ENCODE measurements around the gene BCL6B.

The BCL6B gene

DNA sequence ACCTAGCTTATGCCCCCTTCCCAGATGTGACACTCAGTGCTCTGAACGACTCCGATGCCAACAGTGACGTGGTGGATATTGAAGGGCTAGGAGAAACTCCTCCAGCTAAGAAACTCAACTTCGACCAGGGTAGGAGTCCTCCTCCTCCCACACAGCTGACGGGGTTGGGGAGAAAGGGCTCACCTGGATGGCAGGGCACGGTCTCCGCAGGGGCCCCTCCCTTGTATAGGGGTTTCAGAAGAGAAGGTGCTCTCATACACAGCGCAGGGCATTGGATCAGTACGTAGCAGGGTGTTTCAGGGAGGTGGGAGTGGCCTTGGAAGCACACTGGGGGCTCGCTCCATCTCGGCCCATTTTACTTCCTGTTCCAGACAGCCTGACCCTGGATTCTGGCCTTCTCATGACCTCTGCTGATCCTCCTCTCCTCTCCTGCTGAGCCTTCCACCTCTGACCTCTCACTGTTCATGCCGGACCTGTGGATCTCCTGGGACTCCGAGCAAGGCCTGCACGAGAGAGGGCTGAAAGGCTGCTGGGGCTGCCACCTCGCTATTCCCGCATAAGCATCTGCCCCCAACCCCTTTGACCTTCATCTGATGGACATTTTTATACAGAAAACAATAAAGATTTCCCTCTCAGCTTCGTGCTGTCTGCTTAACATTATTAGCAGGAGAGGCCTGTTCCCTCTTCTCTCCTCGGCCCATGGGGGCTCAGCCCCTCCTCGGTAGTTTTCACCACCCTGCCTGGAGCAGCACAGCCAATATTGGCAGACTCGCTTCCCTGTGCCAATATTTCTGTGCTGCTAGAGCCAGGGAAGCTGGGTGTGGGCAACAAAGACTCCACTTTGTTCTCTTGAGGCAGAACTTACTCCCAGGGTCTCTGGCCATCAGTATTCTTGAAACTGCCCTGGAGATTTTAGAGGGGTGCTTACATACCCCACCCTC lies 5.7 kb upstream of the BCL6B start:
- H2AFZ ChIP-seq (ENCODE audit: low read length): no peak overlapping the region
- H4K20me1 ChIP-seq (ENCODE audit: insufficient read depth, low read length, poor library complexity, severe bottlenecking): peaks cover 11% of the 10 kb centered on the region
- peak overlapping the region; percentile 95 for H3K4me2 ChIP-seq (ENCODE audit: low read depth, low read length, poor library complexity, severe bottlenecking)
- H3K4me3 ChIP-seq (ENCODE audit: low read length, poor library complexity, severe bottlenecking): peak overlapping the region; percentile 31
- H3K9me2 ChIP-seq (replicated peaks; ENCODE audit: low read depth, low read length): no peaks in the 10 kb centered on the region
- no peaks in the 10 kb centered on the region for H3K9me3 ChIP-seq (ENCODE audit: insufficient read depth, low read depth, low read length)
- no peaks in the 10 kb centered on the region for H3K36me3 ChIP-seq (ENCODE audit: insufficient read depth, low read length)
- H3K79me2 ChIP-seq (ENCODE audit: insufficient read depth, low read length): peaks cover 32% of the 10 kb centered on the region
- peaks cover 9% of the 10 kb centered on the region for H3F3A ChIP-seq (ENCODE audit: low read depth)
- H3K27me3 ChIP-seq (ENCODE audit: insufficient read depth, low read length, poor library complexity, severe bottlenecking): no peaks in the 10 kb centered on the region
- peak overlapping the region; percentile 96 for H3K9ac ChIP-seq (ENCODE audit: low read depth, low read length, poor library complexity, severe bottlenecking)
- TF ChIP-seq EZH2phosphoT487 (IDR thresholded peaks at IDR 0.05; ENCODE audit: borderline replicate concordance): no peak
- TF ChIP-seq, protein P1, sequence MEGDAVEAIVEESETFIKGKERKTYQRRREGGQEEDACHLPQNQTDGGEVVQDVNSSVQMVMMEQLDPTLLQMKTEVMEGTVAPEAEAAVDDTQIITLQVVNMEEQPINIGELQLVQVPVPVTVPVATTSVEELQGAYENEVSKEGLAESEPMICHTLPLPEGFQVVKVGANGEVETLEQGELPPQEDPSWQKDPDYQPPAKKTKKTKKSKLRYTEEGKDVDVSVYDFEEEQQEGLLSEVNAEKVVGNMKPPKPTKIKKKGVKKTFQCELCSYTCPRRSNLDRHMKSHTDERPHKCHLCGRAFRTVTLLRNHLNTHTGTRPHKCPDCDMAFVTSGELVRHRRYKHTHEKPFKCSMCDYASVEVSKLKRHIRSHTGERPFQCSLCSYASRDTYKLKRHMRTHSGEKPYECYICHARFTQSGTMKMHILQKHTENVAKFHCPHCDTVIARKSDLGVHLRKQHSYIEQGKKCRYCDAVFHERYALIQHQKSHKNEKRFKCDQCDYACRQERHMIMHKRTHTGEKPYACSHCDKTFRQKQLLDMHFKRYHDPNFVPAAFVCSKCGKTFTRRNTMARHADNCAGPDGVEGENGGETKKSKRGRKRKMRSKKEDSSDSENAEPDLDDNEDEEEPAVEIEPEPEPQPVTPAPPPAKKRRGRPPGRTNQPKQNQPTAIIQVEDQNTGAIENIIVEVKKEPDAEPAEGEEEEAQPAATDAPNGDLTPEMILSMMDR (conservative IDR thresholded peaks at IDR 0.05; ENCODE audit: low read length): no peak
- H3K4me1 ChIP-seq (ENCODE audit: insufficient read depth, low read length, poor library complexity, severe bottlenecking): peaks cover 48% of the 10 kb centered on the region

DNA sequence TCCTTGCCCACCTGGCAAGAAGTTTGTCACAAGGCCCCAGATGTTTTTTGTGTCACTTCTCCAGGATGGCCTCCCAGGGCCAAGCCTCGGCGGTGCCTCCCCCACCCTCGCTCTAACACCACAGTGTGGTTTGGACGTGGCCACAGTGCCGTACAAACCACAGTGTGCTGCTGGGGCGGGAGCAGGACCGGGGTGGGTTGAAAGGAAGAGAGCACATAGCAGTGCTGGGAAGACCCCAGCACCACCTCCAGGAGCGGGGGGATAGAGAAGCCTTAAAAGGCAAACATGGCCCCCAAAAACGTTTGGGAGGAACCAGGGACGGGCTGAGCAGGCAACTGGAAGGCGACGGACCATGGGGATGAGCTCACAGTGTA lies 5.0 kb upstream of the BCL6B start:
- H3K9ac ChIP-seq (ENCODE audit: low read depth, low read length, poor library complexity, severe bottlenecking): peak overlapping the region; percentile 65
- no peaks in the 10 kb centered on the region for H3K9me2 ChIP-seq (replicated peaks; ENCODE audit: low read depth, low read length)
- peaks cover 11% of the 10 kb centered on the region for H4K20me1 ChIP-seq (ENCODE audit: insufficient read depth, low read length, poor library complexity, severe bottlenecking)
- no peaks in the 10 kb centered on the region for H3K9me3 ChIP-seq (ENCODE audit: insufficient read depth, low read depth, low read length)
- H3K79me2 ChIP-seq (ENCODE audit: insufficient read depth, low read length): peaks cover 27% of the 10 kb centered on the region
- H3K4me2 ChIP-seq (ENCODE audit: low read depth, low read length, poor library complexity, severe bottlenecking): peak overlapping the region; percentile 95
- peaks cover 48% of the 10 kb centered on the region for H3K4me1 ChIP-seq (ENCODE audit: insufficient read depth, low read length, poor library complexity, severe bottlenecking)
- peaks cover 9% of the 10 kb centered on the region for H3F3A ChIP-seq (ENCODE audit: low read depth)
- 0 out of 2 replicates have a peak overlapping the region, but pooled peaks have one; percentile 33 for H2AFZ ChIP-seq (ENCODE audit: low read length)
- no peaks in the 10 kb centered on the region for H3K27me3 ChIP-seq (ENCODE audit: insufficient read depth, low read length, poor library complexity, severe bottlenecking)
- TF ChIP-seq EZH2phosphoT487 (IDR thresholded peaks at IDR 0.05; ENCODE audit: borderline replicate concordance): no peak
- TF ChIP-seq, protein P1 (conservative IDR thresholded peaks at IDR 0.05; ENCODE audit: low read length): no peak
- H3K4me3 ChIP-seq (ENCODE audit: low read length, poor library complexity, severe bottlenecking): peak overlapping the region; percentile 31
- no peaks in the 10 kb centered on the region for H3K36me3 ChIP-seq (ENCODE audit: insufficient read depth, low read length)

DNA sequence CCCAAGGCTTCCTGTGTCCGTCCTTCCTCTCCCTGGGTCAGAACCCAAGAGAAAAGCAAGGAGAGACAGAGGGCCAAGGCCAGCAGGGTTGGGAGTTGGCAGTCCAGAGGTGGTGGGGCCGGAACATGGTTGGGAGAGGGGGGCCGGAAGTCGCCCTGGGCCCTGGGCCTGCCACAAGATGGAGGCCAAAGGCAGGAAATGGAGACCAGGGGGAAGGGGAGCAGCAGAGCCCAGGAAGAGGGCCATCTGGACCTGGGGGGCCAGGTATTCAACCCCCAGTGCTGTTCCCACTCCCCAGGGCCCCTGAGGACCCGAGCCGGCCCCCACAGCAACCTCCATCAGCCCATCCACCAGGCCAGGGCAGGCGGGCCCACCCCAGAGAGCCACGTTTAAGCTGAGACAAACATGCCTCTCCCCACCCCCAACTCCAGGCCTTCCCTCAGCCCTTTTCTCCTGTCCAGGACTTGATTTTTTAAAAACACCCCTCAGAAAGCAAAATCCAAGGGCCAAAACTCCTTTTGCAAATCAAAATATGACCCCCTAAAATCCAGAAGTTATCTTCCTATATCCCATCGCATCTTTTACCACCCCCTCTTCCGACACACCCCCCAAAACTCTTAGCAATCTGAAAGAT lies 4.4 kb upstream of the BCL6B start:
- no peaks in the 10 kb centered on the region for H3K36me3 ChIP-seq (ENCODE audit: insufficient read depth, low read length)
- peaks cover 9% of the 10 kb centered on the region for H3F3A ChIP-seq (ENCODE audit: low read depth)
- peaks cover 8% of the 10 kb centered on the region for H4K20me1 ChIP-seq (ENCODE audit: insufficient read depth, low read length, poor library complexity, severe bottlenecking)
- H3K4me2 ChIP-seq (ENCODE audit: low read depth, low read length, poor library complexity, severe bottlenecking): peak overlapping the region; percentile 95
- H3K4me1 ChIP-seq (ENCODE audit: insufficient read depth, low read length, poor library complexity, severe bottlenecking): peaks cover 43% of the 10 kb centered on the region
- H3K9ac ChIP-seq (ENCODE audit: low read depth, low read length, poor library complexity, severe bottlenecking): peak overlapping the region; percentile 65
- H3K79me2 ChIP-seq (ENCODE audit: insufficient read depth, low read length): peaks cover 21% of the 10 kb centered on the region
- H3K9me3 ChIP-seq (ENCODE audit: insufficient read depth, low read depth, low read length): no peaks in the 10 kb centered on the region
- peak overlapping the region; percentile 31 for H3K4me3 ChIP-seq (ENCODE audit: low read length, poor library complexity, severe bottlenecking)
- TF ChIP-seq, protein P1 (conservative IDR thresholded peaks at IDR 0.05; ENCODE audit: low read length): no peak
- TF ChIP-seq EZH2phosphoT487 (IDR thresholded peaks at IDR 0.05; ENCODE audit: borderline replicate concordance): no peak
- no peaks in the 10 kb centered on the region for H3K9me2 ChIP-seq (replicated peaks; ENCODE audit: low read depth, low read length)
- H3K27me3 ChIP-seq (ENCODE audit: insufficient read depth, low read length, poor library complexity, severe bottlenecking): no peaks in the 10 kb centered on the region
- H2AFZ ChIP-seq (ENCODE audit: low read length): 0 out of 2 replicates have a peak overlapping the region, but pooled peaks have one; percentile 33
